Measurements from ENCODE around the gene GAMT. TPM values are rescaled to one million over a fixed set of nuclear protein-coding genes. Genes with fewer than 3 reads are reported as not detected.

Gene GAMT
- total RNA-seq, 6 experiments from 2014 or later: 151 to 380 (median 221) TPM

DNA sequence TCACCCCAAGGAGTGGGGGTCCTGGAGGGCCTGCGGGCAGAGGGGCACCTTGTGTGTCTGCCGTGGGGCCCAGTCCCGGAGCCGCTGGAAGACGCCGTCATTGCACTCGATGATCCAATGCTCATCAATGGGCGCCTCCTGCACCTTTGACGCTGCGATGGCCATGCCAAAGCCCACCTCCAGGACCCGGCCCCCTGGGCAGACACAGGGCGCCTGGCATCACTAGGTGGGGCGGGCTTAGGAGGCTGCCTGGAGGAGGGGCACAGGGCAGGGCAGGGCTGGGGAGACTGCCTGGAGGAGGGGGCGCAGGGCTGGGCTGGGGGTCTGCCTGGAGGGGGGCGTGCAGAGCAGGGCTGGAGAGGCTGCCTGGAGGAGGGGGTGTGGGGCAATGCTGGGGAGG lies 1.6 kb downstream of the GAMT start:
- Histone ChIP-seq H3K4me3 (peak overlapping the region in 2 of 3 donors; percentile 85 to 95), H3K9me3 (no peaks in the 10 kb centered on the region), H3K4me1 (peaks cover 0 to 43% (median 18%) of the 10 kb centered on the region in 4 donors), H3K36me3 (peaks cover 0 to 19% (median 7%) of the 10 kb centered on the region in 4 donors), H3K27me3 (no peaks in the 10 kb centered on the region), H3K27ac (peak overlapping the region in 2 of 3 donors; percentile 18 to 89)
- no peak for TF ChIP-seq POLR2A (IDR thresholded peaks at IDR 0.05)
- TF ChIP-seq, protein P1, sequence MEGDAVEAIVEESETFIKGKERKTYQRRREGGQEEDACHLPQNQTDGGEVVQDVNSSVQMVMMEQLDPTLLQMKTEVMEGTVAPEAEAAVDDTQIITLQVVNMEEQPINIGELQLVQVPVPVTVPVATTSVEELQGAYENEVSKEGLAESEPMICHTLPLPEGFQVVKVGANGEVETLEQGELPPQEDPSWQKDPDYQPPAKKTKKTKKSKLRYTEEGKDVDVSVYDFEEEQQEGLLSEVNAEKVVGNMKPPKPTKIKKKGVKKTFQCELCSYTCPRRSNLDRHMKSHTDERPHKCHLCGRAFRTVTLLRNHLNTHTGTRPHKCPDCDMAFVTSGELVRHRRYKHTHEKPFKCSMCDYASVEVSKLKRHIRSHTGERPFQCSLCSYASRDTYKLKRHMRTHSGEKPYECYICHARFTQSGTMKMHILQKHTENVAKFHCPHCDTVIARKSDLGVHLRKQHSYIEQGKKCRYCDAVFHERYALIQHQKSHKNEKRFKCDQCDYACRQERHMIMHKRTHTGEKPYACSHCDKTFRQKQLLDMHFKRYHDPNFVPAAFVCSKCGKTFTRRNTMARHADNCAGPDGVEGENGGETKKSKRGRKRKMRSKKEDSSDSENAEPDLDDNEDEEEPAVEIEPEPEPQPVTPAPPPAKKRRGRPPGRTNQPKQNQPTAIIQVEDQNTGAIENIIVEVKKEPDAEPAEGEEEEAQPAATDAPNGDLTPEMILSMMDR (IDR thresholded peaks at IDR 0.05): no peak
- DNase-seq: peak in 2 of 3 donors; percentile 55 to 56
- no peak for ATAC-seq
- 16% methylated on average over 3 of the region's 15 CpGs for WGBS (ENCODE audit: insufficient coverage, low coverage, low lambda C conversion rate, missing lambda C conversion rate)
- intact Hi-C loops (cut with DNase I): loop anchor here (5.0 to 10.0 kb wide), 2 partner anchors 115 to 122 kb away; partner anchors contain the start of genes EFNA2 (in 1 of the 2) and FAM174C (in 1 of the 2)

- H3K4me1 ChIP-seq: peaks cover 0 to 44% (median 21%) of the 10 kb centered on the region in 4 donors
- TF ChIP-seq, protein P1 (IDR thresholded peaks at IDR 0.05): no peak
- no peak for TF ChIP-seq POLR2A (IDR thresholded peaks at IDR 0.05)
- no peaks in the 10 kb centered on the region for H3K27me3 ChIP-seq
- no peak overlapping the region for H3K4me3 ChIP-seq
- peaks cover 0 to 19% (median 7%) of the 10 kb centered on the region in 4 donors for H3K36me3 ChIP-seq
- WGBS (ENCODE audit: insufficient coverage, low coverage, low lambda C conversion rate, missing lambda C conversion rate): no CpG with 5 or more reads among the region's 19 CpGs
- no peak for ATAC-seq
- peak overlapping the region in 1 of 3 donors; percentile 89 for H3K27ac ChIP-seq
- DNase-seq: peak in 1 of 3 donors; percentile 45
- no peaks in the 10 kb centered on the region for H3K9me3 ChIP-seq
- intact Hi-C loops (cut with DNase I): loop anchor here (5.0 to 10.0 kb wide), 2 partner anchors 114 to 122 kb away; partner anchors contain the start of genes EFNA2 (in 1 of the 2) and FAM174C (in 1 of the 2)
Measured at GRCh38 chr19:1399079-1399478, 2.3 kb downstream of the GAMT start.

DNA sequence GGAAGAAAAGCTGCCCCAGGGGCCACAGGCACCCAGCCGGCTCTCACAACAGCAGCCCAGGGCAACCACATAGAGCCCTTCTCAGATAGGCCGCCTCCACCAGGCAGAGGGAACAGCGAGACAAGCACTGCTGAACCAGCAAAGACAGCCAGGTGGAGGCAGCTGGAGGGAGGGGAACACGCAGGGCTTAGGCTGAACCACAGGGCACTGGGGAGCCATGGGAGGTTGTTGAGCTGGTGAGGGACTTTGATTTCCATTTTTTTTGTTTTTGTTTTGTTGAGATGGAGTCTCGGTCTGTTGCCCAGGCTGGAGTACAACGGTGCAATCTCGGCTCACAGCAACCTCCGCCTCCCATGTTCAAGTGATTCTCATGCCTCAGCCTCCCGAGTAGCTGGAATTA lies 3.5 kb downstream of the GAMT start:
- intact Hi-C loops (cut with DNase I): loop anchor here (5.0 to 10.0 kb wide), 2 partner anchors 113 to 121 kb away; partner anchors contain the start of genes EFNA2 (in 1 of the 2) and FAM174C (in 1 of the 2)
- H3K9me3 ChIP-seq: no peaks in the 10 kb centered on the region
- peaks cover 0 to 19% (median 9%) of the 10 kb centered on the region in 4 donors for H3K36me3 ChIP-seq
- H3K27ac ChIP-seq: no peak overlapping the region
- no peaks in the 10 kb centered on the region for H3K27me3 ChIP-seq
- 90% methylated on average over 4 of the region's 9 CpGs for WGBS (ENCODE audit: insufficient coverage, low coverage, low lambda C conversion rate, missing lambda C conversion rate)
- DNase-seq (no peak), ATAC-seq (no peak)
- H3K4me1 ChIP-seq: peaks cover 0 to 44% (median 22%) of the 10 kb centered on the region in 4 donors
- TF ChIP-seq, protein P1 (IDR thresholded peaks at IDR 0.05): no peak
- TF ChIP-seq POLR2A (IDR thresholded peaks at IDR 0.05): no peak
- no peak overlapping the region for H3K4me3 ChIP-seq

DNA sequence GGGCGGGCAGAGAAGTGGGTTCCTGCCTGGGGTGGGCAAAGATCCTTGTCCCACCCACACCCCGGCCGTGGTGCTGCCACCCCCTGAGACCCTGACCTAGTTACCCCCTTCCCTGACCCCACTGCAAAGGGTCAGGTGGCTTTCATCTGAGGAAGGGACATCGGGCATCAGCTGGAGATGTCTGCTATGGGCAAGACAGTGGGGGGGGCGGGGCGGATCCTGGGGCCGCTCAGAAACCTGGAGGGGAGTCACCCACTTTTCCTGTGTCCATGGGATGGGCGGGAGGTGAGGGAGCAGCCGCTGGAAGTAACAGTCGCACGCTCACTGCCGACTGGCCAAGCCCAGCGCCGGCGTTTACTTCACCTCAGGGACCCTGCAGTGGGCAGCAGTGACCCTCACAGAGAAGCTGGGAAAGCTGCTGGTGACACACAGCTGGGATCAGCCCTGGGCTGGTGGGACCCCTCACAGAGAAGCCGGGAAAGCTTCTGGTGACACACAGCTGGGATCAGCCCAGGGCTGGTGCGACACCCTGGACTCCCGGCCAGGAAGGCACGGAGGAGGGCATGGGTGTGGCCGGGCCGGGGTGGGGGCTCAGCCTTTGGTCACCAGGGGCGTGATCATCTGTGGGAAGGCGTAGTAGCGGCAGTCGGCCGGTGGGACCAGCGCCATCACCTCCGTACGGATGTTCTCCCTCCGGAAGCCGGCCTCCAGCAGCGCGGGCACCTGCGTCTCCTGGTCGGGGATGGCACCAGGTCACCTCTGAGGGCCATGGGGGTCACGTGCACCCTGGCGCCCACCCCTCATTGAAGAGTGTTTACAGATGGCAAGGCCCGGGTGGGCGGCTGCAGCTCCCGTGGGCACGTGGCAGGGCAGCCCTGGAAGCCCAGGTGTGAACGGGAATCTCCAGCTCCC lies 4.3 kb downstream of the GAMT start:
- H3K9me3 ChIP-seq: no peaks in the 10 kb centered on the region
- TF ChIP-seq, protein P1 (IDR thresholded peaks at IDR 0.05): no peak
- no peak for TF ChIP-seq POLR2A (IDR thresholded peaks at IDR 0.05)
- no peak overlapping the region for H3K4me3 ChIP-seq
- peak in 2 of 4 donors; percentile 2 to 5 for ATAC-seq
- peak in 2 of 3 donors; percentile 56 to 79 for DNase-seq
- peak overlapping the region in 2 of 3 donors; percentile 47 to 65 for H3K27ac ChIP-seq
- intact Hi-C loops (cut with DNase I): loop anchor here (5.0 to 10.0 kb wide), 2 partner anchors 112 to 120 kb away; partner anchors contain the start of genes EFNA2 (in 1 of the 2) and FAM174C (in 1 of the 2)
- H3K27me3 ChIP-seq: no peaks in the 10 kb centered on the region
- H3K4me1 ChIP-seq: peaks cover 0 to 44% (median 22%) of the 10 kb centered on the region in 4 donors
- WGBS (ENCODE audit: insufficient coverage, low coverage, low lambda C conversion rate, missing lambda C conversion rate): 10% methylated on average over 2 of the region's 42 CpGs
- peaks cover 0 to 24% (median 11%) of the 10 kb centered on the region in 4 donors for H3K36me3 ChIP-seq
